ENCODE measurements around the gene NRF1.

The NRF1 gene

DNA sequence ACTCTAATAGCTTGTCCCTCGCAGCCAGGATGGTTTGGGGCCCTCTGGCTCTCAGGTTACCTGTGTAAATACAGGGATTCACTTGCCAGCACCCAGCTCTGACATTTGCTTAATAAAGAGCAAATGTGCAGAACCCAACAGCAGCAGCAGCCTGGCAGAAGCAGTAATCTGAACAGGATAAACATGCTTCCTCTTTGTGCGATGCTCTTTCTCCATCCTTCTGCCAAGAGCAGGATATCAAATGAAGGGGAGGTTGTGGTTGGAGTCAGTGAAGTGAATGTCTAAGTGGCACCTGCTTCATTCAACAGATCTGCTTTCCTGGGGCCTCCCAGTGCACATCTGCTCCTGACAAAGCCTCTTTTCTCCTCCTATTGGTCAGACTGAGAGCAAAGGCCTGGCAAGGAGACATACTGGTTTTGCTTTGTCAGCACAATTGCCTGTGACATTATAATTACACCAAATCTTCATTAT is 130.3 kb downstream of the NRF1 start:
- no peak for DNase-seq

DNA sequence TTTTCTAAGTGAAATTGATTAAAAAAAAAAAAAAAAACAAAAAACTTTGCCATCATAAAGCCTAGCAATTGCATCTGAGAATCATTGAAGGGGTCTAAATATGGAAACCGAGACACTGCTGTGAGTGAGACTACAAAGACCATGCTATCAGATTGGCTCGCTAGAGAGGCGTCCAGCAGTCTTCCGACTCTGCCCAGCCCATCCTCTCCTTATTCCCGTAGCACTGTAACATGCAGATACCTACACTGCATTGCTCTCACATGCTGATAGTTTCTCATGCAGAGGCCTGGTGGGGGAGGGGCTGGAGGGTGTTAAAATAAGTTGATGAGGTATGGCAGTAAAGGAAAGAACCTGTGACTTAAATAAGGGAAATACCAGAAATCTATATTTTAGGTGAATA is 130.7 kb downstream of the NRF1 start:
- DNase-seq: no peak

DNA sequence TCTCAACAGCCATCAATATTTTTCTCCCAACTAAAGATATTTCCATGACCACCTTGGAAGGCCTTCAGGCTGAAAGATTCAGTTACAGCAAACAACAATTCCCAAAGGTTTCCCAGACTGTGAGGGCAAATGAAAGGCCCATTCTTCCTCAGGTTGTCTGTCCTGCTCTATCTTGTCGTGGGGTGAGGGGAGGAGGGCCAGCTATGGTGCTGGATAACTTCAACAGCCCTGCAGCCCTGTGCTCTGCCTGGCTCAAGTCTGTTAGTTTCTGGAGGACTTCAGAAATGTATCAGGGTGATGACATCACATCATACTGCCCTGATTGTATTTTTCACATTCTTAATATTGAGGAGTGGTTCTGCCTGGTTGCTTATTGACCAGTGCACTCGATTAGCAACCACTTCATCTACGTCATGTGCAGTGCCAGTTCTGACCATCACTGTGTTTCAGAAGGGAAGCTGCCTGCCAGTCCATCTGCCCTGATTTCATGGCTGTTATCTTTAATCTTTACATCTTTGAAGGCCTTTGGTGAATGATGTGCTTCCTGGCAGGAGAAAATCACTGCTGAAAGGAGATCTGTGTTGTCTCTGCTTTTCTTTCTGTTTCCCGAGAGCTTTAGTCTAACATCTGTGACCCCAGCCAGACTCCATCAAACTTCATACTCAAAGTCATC is 135.5 kb downstream of the NRF1 start:
- DNase-seq: no peak

DNA sequence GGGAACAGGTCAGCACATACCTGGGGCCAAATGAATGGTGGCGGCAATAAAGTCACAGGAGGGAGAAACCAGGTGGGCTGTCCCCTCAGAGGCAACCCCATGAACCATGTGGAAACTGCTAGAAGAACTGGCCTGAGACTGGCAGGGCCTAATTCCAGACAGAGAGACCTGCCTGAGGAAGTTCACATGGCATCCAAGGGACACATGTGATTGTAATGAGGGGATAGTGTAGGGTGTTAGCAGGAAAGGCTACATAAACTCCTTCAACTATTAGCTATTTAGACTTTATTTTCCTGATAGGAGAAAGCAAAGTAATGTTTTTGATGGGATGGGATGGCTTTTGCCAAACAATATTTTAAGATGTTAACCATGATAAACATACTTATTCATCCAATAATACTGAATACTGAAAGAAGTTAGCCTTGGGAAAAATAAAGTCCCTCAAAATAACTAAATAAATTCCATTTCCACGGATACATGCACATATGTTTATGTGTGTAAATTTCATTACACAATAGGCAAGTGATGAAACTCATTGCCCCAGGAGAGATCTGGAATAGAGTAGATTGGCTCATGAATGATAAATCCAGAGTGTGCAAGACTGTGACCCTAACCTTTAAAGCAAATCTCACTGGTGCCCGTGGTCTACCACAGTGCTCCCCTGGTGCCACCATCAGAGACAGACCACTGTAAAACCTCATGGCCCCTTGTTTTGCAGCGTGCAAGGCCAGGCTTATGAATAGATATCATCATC is 137.0 kb downstream of the NRF1 start:
- DNase-seq: no peak

DNA sequence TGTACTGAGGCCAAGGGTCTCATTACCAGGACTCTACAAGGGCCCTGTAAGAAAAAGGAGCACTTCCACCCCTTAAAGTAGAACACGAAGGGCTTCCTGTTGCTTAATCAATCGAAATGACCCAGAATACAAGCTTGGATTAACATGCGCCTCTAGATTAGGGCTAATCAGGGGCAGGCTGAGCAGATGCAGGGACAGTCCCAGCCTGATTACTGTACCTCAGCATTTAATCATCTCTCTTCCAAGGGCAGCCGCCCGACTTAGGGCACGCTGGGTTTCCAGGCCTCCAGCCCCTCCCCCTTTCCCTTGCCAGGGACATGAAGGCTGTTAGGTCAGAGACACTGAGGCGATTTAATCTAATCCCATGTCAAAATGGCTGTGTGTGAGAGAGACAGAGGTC is 138.6 kb downstream of the NRF1 start:
- DNase-seq: no peak

DNA sequence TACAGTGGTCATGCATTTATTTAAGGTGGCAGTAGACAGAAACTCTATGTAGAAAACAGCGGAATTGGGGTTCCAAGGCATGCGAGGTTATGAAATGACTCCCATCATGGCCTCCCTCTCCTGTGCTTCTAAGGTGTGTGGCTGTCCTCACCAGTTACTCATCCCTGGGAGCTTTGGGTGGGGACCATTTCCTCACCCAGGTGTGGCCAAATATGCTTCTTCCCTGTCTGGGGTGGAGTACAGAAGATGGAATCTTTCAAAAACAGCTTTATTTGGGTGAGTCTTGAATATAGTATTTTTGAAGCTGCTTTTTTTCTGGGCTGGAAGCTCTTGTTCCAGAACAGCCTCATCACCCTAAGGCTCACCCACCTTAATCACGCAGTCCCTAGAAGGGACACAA is 139.0 kb downstream of the NRF1 start:
- no peak for DNase-seq

DNA sequence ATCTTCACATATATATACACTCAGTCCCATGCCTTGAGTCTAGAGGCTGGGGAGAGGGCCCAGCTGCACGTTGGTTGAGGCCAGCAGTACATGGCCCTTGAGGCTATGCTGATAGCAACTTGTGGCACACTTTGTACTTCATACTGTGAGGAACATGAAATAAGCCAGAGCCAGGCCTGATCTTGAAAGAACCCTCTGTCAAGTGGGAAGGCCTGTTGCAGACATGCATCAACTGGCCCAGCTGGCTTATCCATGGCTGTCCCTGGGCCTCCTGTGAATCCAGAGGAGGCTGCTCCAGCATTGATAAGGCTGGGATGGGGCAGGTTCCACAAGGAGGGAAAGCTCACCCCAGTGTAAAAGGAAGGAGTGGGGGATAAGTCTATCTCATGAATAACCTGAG is 140.4 kb downstream of the NRF1 start:
- DNase-seq: no peak

DNA sequence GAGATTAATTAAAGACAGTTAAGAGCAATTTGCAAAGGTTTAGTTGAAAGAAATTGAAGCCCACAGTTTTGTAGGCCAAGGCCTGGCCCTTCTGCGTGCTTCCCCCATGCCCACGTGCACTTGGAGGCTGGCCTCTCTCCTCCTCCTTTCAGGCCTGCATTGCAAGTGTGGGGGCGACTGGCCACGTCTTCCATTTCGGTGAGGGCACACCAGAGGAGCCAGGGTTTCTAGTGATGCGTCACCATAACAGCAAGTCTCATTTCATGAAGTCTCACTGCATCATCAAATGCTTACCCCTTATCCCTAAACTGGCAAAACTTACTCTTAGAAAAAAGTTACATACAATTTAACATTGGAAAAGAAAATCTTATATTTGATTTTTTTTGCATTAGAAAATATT is 141.2 kb downstream of the NRF1 start:
- DNase-seq: no peak

DNA sequence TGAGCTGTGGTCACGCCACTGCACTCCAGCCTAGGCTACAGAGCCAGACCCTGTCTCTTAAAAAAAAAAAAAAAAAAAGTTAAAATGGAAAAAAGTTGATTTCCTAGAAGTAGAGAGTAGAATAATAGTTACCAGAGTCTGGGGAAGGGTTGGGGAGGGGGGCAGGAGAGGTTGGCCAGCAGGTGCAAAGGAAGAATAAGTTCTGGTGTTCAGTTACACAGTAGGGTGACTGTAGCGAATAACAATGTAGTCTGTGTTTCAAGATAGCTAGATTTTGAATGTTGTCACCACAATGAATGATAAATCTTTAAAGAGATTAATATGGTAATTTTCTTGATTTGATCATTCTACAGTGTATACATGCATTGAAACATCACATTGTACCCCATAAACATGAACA is 142.9 kb downstream of the NRF1 start:
- no peak for DNase-seq

DNA sequence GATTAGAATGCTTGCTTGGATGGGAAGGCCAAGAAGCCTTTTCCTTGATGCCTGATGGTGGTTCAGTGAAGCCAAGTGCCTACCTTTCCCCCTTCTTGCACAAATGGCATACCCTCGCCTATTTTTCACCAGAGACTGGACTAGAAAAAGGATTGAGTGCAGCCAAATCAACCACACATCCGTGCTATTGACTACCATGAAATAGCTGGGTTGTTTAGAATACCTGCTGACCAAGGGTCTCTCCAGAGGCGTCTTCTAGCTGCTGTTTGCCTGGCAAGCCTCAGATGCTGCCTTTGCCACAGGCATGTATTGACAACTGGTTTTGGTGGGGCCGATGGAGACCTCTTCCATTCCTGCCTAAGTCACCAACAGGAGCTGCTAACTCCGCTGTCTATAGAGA is 146.5 kb downstream of the NRF1 start:
- DNase-seq: no peak

DNA sequence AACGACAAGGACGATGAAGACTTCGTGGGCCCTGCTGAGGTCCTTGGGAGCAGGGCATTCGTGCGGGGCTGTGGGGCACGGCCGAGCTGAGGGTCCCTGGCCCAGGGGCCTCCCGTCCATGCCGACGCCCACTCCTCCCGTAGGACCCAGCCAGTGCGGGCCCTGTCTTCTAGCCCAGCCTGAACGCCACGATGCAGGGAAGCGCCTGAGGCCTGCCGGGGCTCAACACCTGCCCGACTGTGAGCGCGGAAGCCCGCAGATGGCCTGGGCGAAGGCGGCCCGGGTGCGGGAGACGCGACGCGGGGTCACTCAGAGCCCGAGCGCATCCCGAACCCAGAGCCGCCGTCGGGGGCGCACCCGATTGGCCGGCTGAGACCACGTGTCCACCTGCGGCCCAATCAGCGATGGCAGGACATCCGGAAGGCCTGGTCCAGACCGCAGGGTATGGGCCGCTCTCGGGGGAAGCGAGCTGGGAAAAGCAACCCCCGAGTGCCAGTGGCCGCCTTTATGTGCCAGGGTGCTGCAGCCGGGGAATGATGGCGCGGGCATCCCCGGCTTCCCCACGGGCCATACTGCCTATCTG is 151.0 kb downstream of the NRF1 start:
- no peak for DNase-seq

DNA sequence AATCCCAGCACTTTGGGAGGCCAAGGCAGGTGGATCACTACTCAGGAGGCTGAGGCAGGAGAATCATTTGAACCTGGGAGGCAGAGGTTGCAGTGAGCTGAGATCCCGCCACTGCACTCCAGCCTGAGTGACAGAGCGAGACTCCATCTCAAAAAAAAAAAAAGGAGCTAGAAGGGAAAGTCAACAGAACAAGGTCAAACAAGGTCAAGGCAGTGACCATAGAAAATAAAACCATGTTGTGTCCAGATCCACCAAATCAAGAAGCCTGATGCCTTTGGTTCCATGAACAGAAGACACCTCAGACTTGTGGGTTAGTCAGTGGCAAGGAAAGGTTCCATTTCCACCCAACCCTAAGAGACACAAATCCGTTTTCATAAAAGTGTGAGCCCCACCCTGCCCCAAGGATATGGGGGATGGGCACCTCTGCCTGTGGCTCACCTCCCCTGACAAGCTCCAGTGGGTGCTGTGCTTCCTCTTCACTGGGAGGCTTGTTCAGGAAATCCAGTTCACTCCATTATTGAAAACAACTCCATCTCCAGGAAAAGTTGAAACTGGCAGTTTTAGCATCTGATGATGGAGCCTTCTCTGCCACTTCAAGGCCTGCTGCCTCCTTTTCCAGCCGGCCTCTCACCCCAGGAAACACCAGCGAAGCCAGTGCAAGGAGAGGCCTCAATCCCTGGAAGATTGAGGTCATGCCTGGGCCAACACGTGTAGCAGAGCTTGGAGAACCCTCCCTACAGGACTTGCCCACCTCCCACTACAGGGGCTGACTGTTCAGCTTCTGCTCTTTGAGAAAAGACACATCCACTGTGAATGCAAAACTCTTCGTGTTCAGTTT is 152.9 kb downstream of the NRF1 start:
- DNase-seq: no peak

DNA sequence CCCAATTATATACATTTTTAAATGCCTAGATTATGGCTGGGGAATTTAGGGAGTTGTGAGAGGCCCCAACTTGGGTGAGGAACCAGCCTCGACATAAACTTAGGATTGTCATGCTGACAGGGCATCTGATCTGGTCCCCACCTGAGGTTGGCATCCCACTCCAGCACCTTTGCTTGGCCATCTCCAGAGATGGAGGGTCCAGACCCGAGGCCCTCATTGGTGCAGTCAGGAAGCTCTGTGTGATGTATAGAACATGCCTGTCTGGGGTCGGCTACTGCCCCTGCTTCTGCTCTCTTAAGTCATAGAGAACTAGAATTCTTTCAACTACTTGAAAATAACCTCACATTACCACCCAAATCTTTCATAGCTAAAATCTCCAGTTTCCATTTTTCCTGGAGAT is 153.8 kb downstream of the NRF1 start:
- no peak for DNase-seq

DNA sequence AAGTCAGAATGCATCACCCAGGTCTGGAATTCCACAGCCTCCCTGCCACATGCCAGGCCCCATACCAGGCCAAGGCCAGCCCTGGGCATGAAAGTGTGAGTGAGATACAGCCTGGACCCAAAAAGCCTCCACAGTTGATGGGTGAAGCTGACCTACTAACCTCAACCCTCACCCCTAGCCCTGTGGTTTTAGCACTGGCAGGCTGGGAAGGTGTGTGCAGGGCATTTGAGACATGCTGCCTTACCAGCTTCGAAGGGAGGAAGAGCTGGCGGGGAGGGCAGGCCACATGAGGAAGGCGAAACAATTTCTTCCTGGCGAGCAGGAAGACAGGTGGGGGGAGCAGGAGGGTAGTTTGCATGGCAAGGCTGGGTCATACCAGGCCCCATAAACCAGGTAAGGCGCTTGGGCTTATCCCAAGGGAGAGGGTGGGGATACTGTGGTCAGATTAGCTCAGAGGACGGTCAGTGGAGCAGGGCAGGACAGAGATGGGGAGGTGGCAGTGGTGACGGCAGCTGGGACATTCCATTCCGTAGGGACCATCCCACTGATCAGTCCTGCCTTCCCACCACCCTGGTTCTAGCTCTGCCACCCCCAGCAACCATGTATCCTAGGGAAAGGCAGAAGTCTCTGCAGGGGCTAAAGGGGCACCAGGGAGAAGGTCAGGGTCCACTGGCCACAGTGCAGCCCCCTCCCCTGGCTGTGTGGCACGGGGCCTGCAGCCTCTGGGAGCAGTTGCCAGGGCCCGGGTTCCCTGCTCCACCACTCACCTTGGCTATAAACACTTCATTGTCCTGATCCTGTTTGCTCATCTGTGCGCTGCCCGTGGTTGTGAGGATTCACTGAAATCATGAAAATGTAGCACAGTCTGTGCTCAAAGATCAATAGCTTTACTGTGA is 155.8 kb downstream of the NRF1 start:
- no peak for DNase-seq

DNA sequence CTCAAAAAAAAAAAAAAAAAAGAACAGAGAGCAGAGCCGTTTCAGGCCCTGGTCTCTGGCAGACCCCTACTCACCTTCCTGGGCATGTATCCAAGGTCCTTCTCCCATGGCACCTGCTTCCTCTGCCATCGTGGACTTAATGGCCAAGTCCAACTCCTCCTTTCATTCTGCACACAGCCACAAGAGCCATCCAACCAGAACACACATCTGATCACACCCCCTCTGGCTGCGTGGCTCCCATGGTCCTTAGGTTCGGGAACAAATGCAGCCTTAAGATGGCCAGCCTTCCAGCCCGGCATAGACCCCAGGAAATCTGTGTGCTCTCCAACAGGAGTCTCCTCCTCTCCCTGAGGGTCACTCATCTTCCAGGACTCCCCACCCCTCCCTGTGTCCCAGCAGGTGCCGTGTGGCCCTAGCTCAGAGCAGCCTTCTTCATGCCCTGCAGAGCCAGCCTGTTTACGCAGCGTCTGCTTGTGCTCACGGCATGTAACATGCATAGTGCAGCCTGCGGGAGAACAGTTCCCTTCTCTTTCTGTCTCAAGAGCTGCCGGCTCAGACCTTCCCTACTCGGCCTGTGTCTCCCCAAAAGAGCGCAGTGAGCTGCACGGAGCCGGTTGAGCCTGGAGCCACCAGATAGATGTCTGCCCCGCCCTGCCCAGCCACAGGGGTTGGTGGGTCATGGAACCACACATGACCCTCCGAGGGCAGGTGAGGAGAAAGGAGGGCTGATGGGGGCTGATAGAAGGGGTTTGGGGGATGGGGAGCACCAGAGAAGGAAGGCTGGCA is 157.3 kb downstream of the NRF1 start:
- DNase-seq: no peak

DNA sequence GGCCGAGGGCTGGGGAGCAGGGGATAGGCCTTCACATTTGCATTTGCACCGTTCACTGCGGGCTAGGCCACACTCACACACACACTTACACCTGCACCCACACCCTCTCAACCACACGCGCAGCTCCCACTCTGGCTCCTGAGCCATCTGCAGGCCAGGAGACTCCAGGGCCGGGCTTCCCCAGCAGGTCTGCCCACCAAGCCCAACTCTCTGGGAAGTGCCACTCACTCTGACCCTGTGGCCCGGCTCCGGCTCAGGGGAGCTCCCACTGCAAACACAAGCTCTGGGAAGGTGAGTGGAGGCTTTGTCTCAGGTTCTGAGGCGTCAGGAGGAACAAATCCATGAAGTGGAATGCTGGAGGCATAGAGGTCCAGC is 157.9 kb downstream of the NRF1 start:
- no peak for DNase-seq

DNA sequence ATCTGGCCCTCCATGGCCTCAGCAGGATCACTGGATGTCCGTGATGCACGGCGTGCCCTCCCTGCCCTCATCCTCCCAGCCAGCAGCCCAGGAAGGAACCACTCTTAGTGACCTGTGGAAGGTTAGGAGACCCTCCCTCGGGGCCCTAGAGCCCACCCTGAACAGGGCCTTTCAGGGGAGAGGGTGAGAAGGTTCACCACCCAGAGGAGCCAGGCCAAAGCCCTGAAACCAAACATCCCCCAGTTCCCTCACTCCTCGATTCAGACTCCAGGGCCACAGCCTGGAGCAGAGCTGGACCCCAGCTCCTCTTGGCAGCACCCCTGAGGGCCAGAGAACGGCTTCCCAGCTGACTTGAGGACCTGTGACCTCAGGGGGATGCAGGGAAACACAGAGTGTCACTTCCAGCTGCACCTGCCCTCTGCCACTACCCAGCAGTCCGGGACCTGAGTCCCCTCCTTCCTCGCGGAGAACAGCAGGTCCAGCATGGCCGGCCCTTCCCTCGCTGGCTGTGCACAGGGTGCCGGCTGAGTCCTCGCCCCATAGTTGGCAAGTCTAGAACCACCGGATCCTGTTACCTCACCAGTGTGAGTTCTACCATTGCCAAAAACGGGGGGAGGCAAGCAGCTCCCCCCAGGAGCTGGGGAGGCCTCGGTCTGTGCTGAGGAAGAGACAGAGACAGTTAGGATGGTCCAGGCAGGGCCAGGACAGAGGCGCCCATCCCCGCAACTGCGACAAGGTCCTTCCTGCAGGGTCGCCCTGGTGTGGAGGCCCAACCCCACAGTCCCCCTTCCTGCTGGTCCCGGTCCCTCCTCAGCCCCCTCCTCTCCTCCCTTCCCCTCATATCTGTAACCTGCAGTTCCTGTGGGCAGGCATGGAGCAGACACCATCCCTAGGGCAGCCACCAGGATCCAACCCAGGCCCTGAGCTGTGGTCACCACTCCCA is 158.6 kb downstream of the NRF1 start:
- no peak for DNase-seq

DNA sequence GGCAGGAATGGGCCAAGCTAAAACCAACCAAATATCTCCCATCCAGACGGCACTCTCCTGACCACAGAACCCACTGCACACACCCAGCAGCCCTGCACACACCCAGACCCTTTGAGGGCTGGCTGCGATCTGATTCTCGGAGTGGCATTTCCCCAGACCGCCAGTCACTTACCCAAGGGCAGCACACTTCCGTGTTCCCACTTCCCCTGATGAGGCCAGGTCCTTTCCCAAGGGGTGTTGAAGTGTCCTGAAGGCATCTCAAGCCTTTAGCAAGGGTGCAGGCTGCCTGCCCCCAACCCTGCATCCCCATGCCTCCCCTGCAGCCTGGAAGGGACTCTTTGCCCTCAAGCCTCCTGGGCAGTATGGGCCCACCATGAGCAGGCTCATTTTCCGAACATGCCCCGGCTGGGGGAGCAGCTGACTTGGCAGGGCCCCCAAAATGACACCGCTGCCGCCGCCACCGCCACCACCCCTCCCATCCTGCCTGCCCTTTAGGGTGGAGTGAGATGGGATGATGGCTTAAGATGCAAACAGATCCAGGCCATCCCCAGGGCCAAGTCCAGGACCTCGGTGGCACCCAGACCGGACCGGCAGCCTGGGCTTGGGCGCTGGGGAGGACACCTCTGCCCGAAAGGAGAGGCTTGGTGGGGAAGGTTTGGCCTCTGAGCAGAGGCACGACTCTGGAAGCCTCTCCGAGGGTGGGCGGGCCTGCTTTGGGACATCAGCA is 159.8 kb downstream of the NRF1 start:
- DNase-seq: peak; percentile 62 to 72 (median 69)

DNA sequence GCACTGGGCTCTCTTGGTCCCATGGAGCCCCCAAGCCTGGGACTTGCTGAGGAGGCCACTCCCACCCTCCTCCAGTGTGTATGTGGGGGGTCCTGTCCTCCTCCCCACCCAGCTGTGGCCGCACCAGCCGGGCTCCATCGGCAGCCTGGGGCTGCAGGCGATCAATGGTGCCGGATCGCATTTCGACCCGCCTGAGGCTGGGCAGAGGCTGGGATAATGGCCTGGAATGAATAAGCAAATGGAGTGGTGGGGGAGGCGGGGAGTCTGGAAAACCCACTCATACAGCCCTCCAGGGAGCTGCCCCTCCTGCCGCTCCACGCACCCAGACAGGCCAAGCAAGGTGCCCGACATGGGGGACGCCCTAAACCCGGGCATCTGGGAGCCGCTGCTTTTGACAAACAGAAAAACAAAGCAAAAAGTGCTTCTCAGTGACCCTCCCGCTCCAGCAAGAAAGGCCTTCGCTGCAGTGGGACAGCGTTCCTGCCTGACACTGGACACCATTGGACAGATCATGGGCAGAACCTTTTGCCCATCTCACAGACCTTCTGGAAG is 160.5 kb downstream of the NRF1 start:
- no peak for DNase-seq
